OCI-LY7 (cell line): ENCODE results near the gene TMEM37.

ENCODE experiments used
- EZH2phosphoT487 ChIP-seq: fragments of 200-600 bp; sonication (generic); IDR thresholded peaks from 2 replicates; pipeline ENCODE4 v1.6.1; 2018; ENCODE audit warnings: low read depth, borderline replicate concordance, mild to moderate bottlenecking, mixed run types, antibody characterized with exemption, low read length, moderate library complexity, mixed read lengths
- TF ChIP-seq, protein P1 (sequence below): fragments of 200-600 bp; sonication (generic); conservative IDR thresholded peaks from 2 replicates; pipeline ENCODE4 v1.5.1; 2014; ENCODE audit warnings: mild to moderate bottlenecking, antibody characterized with exemption, low read length, moderate library complexity, mixed read lengths

- TF ChIP-seq, protein P1, sequence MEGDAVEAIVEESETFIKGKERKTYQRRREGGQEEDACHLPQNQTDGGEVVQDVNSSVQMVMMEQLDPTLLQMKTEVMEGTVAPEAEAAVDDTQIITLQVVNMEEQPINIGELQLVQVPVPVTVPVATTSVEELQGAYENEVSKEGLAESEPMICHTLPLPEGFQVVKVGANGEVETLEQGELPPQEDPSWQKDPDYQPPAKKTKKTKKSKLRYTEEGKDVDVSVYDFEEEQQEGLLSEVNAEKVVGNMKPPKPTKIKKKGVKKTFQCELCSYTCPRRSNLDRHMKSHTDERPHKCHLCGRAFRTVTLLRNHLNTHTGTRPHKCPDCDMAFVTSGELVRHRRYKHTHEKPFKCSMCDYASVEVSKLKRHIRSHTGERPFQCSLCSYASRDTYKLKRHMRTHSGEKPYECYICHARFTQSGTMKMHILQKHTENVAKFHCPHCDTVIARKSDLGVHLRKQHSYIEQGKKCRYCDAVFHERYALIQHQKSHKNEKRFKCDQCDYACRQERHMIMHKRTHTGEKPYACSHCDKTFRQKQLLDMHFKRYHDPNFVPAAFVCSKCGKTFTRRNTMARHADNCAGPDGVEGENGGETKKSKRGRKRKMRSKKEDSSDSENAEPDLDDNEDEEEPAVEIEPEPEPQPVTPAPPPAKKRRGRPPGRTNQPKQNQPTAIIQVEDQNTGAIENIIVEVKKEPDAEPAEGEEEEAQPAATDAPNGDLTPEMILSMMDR, result no peak
- TF ChIP-seq EZH2phosphoT487, result no peak; the same call in 1 of the 2 replicates
These were observed at the start of gene TMEM37 for GRCh38 chr2:119431155-119431975.
